KOPT-K1 (cell line): ENCODE measurements around the gene APC2.

Source experiments
- H3K27ac ChIP-seq: fragments of 200-600 bp; sonication (generic); 2 replicates; pipeline ENCODE4 v1.5.1; 2016; ENCODE audit warnings: antibody characterized with exemption, mild to moderate bottlenecking, low read depth, low read length; ENCODE audit not compliant: poor library complexity, severe bottlenecking
- H3K36me3 ChIP-seq: fragments of 200-600 bp; sonication (generic); 2 replicates; pipeline ENCODE4 v1.5.1; 2017; ENCODE audit warnings: antibody characterized with exemption, mild to moderate bottlenecking, low read length, moderate library complexity; ENCODE audit not compliant: insufficient read depth
- H3K9me3 ChIP-seq: fragments of 200-600 bp; sonication (generic); 2 replicates; pipeline ENCODE4 v1.5.1; 2017; ENCODE audit warnings: antibody characterized with exemption, low read length, mild to moderate bottlenecking; ENCODE audit not compliant: insufficient read depth, poor library complexity, severe bottlenecking

The APC2 gene

DNA sequence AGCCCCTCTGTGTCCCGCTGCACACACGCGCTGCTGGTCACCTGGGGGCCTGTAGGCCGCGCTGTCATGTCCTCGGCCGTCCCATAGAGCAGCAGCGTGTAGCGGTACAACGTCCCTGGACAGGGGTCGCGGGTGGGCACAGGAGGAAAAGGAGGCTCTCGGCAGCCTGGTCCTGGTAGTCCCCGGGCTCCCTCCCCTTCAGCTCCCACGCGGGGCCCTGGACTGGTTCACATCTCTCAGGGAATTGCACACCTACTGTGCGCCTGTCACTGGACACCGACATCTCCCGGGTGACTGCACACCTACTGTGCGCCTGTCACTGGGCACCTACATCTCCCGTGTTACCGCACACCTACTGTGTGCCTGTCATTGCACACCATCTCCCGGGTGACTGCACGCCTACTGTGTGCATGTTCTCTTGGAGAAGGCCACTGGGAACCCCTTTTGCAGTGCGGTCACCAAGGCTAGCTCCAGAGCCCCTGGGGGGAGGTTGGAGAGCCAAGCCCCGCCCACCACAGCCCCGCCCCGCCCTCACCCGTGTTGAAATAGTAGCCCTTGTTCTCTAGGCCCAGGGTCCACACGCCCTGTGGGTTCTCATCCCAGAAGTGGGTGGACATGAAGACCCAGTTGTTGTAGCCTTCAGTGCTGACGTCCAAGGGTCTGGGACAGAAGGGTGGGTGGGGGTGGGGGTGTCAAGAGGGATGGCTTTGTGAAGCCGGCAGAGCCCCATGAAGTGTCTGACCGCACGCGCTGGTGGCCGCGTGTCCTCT lies 32.6 kb downstream of the APC2 start:
- 0 out of 2 replicates have a peak, but pooled peaks cover under 1% of the 10 kb centered on the region for H3K36me3 ChIP-seq

DNA sequence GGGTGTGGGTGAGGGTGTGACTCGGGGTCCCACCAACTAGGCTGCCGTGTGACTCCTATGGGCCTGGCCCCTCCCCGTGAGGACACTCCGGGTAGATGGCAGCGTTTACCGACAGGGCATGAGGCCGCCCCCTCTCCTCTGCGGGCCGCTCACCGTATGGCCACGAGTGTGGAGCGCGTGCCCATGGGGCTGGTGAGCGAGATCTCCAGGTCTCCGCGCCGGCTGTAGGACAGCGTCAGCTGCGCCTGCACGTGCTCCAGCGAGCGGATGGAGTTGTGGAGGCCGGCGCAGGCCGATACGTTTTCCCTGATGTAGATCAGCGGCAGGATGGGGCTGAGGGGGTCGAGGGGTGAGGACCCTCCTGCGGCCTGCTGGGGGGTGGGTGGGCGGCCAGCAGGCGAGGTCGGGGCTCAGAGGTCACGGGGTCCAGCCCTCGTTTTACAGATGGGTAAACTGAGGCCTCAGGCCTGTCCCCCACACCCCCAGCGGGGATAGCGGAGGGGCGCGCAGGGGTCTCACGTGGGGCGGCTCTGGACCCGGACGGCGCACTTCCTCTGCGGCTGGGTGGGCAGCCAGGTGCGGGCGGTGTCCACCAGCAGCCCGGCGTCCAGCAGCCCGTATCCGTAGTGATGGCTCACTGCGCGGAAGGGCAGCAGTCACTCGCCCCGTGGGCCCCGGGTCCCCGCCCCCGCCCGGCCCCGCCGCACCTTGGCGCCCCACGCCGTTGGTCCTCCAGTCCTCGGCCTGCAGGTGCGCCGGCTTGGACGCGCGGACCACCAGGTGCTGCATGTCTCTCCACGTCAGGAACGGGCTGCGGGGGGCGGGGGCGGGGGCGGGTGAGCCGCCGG lies 33.4 kb downstream of the APC2 start:
- H3K9me3 ChIP-seq, result no peaks in the 10 kb centered on the region
- no peak overlapping the region for H3K27ac ChIP-seq
- H3K36me3 ChIP-seq, result no peaks in the 10 kb centered on the region

More for the DNA sequence above, 32.6 kb downstream of the APC2 start:
- Histone ChIP-seq H3K9me3 (no peaks in the 10 kb centered on the region), H3K27ac (no peak overlapping the region)

DNA sequence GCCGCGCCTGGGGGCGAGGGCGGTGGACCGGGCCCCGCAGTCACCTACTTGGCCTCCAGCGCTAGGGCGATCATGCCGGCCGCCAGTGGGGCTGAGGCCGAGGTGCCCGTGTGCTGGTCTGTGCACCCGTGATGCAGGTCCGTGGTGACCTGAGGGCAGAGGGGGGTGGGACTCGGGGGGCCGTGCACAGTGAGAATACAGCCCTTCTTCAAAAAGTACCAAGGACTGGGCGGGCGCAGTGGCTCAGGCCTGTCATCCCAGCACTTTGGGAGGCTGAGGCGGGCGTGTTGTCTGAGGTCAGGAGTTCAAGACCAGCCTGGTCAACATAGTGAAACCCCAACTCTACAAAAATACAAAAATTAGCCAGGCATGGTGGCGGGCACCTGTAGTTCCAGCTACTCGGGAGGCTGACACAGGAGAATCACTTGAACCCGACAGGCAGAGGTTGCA lies 34.1 kb downstream of the APC2 start:
- no peaks in the 10 kb centered on the region for H3K36me3 ChIP-seq
- no peak overlapping the region for H3K27ac ChIP-seq
- no peaks in the 10 kb centered on the region for H3K9me3 ChIP-seq

DNA sequence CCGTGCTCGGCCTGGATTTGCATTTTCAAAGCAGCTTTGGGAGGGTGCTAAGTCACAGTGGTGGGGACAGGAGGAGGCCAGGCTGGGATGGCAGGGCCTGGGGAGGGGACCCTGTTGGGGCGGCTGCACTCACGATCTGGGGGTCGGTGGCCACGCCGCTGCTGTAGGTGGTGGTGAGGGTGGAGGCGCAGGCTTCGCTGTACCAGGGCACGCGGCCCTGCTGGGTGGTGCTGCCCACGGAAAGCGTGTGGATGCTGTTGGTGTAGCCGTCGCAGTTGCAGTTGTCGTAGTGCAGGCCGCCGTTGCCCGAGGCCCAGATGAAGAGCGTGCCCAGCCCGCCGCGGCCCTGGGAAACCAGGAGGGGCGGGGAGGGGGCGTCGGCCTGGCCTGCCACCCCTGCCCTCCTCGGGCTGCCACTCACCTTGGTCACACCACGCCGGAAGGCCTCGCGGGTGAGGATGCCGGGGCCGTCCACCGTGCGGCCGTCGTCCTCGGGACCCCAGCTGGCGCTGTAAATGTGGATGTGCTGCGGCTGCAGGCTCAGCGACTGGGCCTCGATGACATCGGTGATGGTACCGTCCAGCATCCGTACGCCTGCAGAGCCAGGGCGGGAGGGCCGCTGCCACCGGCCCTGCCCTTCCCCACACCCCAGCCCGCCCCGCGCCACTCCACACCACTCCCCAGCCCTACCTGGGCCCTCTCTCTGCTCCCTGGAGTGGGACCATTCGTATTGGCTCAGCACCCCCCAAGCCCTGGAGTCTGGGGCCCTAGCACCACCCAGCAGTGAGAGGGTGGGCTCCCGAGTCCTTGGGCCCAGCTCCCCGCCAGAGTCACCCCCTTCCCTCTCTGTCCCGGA lies 37.0 kb downstream of the APC2 start:
- Histone ChIP-seq H3K36me3 (no peaks in the 10 kb centered on the region), H3K27ac (no peak overlapping the region), H3K9me3 (no peaks in the 10 kb centered on the region)

DNA sequence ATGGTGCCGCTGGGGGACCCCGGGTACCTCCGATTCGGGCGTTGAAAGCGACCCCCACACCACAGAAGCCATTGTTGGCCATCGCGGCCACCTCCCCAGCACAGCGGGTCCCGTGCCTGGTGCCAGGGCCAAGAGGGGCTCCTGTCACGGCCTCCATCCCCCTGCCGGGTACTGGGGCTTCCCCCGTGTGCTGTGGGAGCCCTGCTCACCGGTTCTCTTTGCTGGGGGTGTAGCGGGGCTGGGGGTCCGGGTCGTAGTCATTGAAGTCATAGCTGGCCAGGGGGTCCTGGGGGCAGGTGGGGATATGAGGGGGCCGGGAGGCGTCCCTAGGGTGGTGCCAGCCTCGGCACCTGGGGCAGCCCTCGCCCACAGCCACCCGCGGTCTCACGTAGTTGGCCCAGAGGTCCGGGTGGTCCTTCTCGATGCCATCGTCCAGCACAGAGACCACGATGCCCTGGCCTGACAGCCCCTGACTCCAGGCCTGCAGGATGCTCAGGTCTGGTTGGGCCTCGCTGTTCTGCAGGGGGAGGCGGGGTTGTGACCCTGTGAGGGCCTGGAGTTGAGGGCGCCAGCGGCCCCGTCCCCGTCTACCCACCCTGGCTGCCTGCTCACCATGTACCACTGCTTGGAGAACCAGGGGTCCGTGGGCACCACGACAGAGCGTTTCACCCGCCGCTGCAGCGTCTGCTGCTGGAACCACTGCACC lies 37.8 kb downstream of the APC2 start:
- Histone ChIP-seq H3K36me3 (no peaks in the 10 kb centered on the region), H3K27ac (peak overlapping the region; percentile 30), H3K9me3 (no peaks in the 10 kb centered on the region)

DNA sequence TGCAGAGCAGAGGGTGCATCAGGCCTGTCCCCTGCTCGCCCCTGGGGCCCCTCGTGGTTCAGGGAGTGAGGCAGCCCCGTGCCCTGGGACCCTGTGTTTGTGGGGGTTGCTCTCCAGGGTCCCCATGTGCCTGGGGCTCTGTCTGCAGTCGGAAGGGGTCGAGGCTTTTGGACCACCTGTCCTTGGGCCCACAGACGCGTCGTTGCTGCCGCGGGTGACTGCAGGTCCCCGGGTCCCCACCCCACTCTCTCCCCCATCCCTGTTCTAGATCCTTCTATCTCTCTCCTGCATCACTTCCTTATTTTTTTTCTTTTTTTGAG lies 38.3 kb downstream of the APC2 start:
- Histone ChIP-seq H3K27ac (peak overlapping the region; percentile 30), H3K9me3 (no peaks in the 10 kb centered on the region)

DNA sequence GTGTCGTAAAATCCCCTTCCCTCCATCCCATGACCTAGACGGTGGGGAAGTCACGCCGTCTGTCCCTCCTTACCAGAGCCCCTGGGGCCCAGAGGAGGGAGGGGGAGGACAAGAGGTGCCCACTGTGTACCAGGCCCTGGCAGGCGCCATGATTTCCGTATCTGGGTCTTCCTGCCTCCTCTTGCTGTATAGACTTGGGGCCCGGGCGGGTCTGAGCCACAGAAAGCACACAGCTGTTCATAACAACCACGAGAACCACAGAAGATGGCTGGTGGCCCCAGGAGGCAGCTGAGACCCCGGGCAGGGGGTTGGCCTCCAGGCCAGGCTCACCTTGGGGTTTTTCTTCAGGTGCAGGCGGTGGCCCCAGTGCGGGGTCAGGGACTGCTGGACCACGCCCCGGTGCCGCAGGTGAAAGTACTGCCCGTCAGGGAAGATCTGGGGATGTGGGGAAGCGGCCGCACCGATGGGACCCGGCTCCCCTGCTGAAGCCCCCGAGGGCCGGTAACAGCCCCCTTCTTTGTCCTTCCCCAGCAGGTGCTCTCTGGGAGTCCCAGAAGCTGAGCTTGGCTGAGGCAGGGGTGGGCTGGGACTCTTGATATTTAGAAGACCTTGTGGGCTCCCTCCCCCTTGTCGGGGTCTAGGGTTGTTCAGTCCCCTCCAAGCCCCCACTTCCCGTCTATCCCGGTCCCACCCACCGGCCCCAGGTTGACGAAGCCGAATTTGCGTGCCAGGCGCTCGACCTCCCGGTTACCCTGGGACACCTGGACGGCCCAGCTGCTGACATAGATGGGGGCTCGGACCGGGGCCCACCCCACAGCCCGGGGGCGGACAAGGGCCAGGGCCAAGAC lies 39.8 kb downstream of the APC2 start:
- Histone ChIP-seq H3K36me3 (no peaks in the 10 kb centered on the region), H3K27ac (peak overlapping the region; percentile 75), H3K9me3 (no peaks in the 10 kb centered on the region)

More for the DNA sequence above, 38.3 kb downstream of the APC2 start:
- no peaks in the 10 kb centered on the region for H3K36me3 ChIP-seq

DNA sequence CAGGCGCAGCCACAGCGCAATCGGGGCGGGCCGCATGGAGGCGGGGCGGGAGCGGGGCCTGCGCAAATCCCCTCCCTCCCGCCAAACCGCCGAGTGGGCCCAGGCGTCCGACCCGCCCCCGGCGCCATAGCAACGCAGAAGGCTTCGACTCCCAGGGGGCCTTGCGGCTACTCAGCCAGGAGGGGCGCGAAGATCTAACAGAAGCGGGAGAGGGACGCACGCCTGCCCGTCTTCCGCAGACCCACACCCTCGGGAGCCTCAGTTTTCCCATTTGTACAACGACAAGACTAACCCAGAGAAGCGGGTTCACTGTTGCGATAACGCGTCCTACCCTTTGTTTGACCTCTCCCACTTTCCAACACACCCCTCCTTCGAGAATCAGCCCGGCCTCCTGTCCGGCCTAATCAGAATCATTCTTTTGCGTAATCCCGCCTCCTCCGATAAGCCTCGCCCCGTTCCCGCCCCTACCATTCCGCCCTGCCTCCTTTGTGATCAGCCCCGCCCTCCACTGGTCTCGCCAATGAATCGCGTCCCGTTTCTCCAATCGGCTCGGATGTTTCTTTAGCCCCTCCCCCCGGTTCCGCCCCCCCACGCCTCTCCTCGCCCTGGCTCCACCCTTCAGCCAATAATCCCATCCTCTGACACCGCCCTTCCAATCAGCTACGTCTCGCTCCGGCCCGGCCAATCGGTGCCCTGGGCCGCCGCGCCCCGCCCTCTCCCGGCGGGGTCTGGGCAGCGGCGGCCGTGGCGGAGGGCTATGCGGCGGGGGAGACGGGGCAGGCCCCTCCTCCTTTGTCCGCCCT lies 40.6 kb downstream of the APC2 start, which contains the start of gene PCSK4:
Gene PCSK4, minus strand, starts transcription at position 40 of the 803 bp plus-strand sequence. Its CDS starts 4 bp downstream, at position 36.
- Histone ChIP-seq H3K27ac (peak within 1 kb of the TSS; percentile 75), H3K36me3 (no peaks in the 10 kb centered on the region), H3K9me3 (no peaks in the 10 kb centered on the region)

DNA sequence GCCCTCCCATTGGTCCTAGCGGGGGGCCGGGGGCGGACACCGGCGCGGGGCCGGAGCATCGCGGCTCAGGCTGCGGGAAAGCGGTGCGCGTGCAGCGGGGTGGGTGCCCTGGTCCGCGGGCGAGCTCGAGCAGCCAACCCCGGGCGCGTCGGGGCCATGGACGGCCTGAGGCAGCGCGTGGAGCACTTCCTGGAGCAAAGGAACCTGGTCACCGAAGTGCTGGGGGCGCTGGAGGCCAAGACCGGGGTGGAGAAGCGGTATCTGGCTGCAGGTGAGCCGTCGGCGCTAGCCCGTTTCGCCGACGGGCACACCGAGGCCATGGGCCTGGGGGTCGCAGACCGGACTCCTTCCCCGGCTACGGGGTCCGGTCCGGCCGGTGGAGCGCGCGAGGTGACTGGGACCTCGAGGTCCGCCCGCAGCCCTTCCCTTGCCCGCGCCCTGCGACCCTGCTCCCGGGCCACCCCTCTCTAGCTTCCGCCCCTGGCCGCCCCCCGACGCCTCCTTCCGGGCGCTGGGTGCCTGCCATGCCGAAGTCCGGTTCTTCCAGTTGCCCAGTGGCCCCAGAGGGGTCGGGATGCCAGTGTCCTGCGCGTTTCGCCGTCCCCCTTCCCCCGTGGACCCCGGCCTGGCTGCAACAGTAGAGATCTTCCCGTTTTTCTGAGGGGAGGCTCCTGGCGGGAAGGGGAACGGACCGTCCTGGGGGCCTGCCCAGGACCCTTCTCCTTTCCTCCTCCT lies 41.4 kb downstream of the APC2 start, which contains the start of gene REEP6:
Gene REEP6, plus strand, starts transcription at position 68 of the 735 bp plus-strand sequence. Its CDS starts 89 bp downstream, at position 157.
- H3K36me3 ChIP-seq, result no peaks in the 10 kb centered on the region
- H3K9me3 ChIP-seq, result no peaks in the 10 kb centered on the region
- H3K27ac ChIP-seq, result peak within 1 kb of the TSS; percentile 75

DNA sequence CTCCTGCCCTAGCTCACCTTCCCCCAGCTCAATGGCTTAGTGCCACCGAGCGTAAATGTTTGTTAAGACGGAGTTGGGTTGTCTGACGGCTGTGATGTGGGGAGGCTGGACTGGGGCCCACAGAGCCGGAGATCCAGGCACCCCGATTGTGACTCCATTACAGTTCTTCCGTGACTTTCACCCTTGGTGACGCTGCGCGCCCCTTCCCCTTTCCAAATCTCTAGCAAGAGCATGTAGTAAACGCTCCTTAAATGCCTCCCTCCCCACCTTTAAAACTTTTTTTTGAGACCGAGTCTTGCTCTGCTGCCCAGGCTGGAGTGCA lies 41.9 kb downstream of the APC2 start:
- no peaks in the 10 kb centered on the region for H3K36me3 ChIP-seq
- H3K27ac ChIP-seq, result no peak overlapping the region
- H3K9me3 ChIP-seq, result no peaks in the 10 kb centered on the region

DNA sequence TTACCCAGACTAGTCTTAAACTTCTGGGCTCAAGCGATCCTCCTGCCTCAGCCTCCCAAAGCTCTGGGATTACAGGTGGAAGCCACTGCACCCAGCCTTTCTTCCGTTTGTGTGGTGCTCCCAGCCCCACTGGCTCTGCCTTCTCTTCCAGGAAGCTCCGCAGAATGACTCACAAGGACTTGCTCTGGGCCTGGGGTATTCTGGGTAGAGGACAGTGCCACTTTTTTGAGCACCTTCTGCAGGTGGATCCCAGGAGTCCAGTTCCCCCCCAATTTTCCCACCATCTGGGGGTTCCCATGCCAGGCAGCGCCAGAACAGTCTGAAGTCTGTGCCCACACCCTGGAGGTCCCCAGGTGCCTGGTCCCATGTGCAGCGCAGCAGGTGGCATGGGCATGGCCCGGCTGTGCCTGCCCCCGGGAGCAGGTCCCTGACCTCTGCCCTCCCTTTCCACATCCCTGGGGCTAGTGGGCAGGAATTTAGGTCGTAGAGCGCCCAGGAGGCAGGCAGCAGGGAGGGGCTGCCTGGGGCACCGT lies 42.6 kb downstream of the APC2 start:
- no peak overlapping the region for H3K27ac ChIP-seq
- no peaks in the 10 kb centered on the region for H3K9me3 ChIP-seq
- H3K36me3 ChIP-seq, result no peaks in the 10 kb centered on the region

DNA sequence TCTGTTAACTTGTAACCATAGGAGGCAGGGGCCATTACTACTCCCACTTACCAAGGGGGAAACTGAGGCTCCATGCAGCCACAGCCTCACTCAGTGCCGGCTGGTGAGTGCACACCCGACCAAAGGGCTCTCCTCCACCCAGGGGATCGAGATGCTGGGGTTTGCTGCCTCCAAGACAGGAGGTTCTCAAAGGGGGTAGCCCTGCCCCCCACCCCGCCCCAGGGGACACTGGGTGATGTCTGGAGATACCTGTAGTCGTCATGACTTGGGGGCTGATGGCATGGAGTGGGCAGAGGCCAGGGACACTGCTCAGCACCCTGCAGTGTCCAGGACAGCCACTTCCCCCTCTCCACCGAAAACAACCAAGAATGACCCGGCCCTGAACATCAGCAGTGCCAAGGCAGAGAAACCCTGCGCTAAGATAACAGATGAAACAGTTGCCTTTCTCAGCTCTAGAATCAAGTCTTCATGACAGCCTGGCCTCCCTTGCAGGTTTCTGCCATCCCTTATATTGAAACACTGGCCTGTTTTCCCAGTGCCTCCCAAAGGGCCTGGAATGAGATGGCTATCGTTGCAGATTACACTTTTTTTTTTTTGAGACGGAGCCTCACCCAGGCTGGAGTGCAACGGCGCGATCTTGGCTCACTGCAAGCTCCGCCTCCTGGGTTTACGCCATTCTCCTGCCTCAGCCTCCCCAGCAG lies 44.3 kb downstream of the APC2 start:
- Histone ChIP-seq H3K27ac (no peak overlapping the region), H3K9me3 (no peaks in the 10 kb centered on the region), H3K36me3 (no peaks in the 10 kb centered on the region)
